SK-N-SH (cell line): ENCODE measurements around the gene NCKAP5. TPM values are rescaled to one million over a fixed set of nuclear protein-coding genes. Genes with fewer than 3 reads are reported as not detected.

Experiments
- CTCF ChIA-PET: fragments of 300-600, 350-600 bp; formaldehyde crosslinking; extraction: SDS; loops from one replicate; lab custom pipeline; 2021; lab: Yijun Ruan, JAX
- POLR2A ChIA-PET: fragments of 350-600 bp; sonication (Branson Sonifier 250); formaldehyde crosslinking; extraction: SDS; loops from one replicate; lab custom pipeline; 2020; ENCODE audit warnings: antibody characterized with exemption, inconsistent platforms; lab: Yijun Ruan, JAX
- DNase-seq: peaks from one replicate; pipeline ENCODE4 v3.0.0; 2012
- H2AFZ ChIP-seq: fragments of 200-600 bp; sonication (generic); 2 replicates; pipeline ENCODE4 v1.8.1; 2016; ENCODE audit warnings: antibody characterized with exemption, mild to moderate bottlenecking, low read depth
- H3F3A ChIP-seq: fragments of 200-600 bp; sonication (generic); replicated peaks from 2 replicates; pipeline ENCODE3; 2016; ENCODE audit warnings: antibody characterized with exemption, mild to moderate bottlenecking; ENCODE audit not compliant: insufficient read depth
- H3K27ac ChIP-seq, 2 experiments: fragments of 200-500 bp in 1 of 2; fragments of 200-600 bp in 1 of 2; sonication (Bioruptor generic) in 1 of 2; sonication (generic), shearing (Covaris generic) in 1 of 2; 2 replicates each; pipeline versions ENCODE4 v1.5.1 to v1.6.1; 2014 to 2016; ENCODE audit warnings: low read depth in 2 of 2, inconsistent platforms in 1 of 2, low read length in 1 of 2, mild to moderate bottlenecking in 1 of 2, mixed read lengths in 1 of 2
- H3K27me3 ChIP-seq: fragments of 200-600 bp; sonication (generic), shearing (Covaris generic); 2 replicates; pipeline ENCODE4 v1.6.1; 2016; ENCODE audit warnings: mixed run types; ENCODE audit not compliant: insufficient read depth
- H3K36me3 ChIP-seq, 2 experiments: fragments of 200-500 bp in 1 of 2; fragments of 200-600 bp in 1 of 2; sonication (Bioruptor generic) in 1 of 2; sonication (generic) in 1 of 2; replicated peaks in 1 of 2; 2 replicates each; pipeline versions ENCODE3 to v1.5.1; 2014 to 2016; ENCODE audit warnings: low read length in 1 of 2, mild to moderate bottlenecking in 1 of 2; ENCODE audit not compliant: insufficient read depth in 2 of 2, control insufficient read depth in 1 of 2
- H3K4me1 ChIP-seq, 2 experiments: fragments of 200-500 bp in 1 of 2; fragments of 200-600 bp in 1 of 2; sonication (Bioruptor generic) in 1 of 2; sonication (generic), shearing (Covaris generic) in 1 of 2; 2 replicates each; pipeline versions ENCODE4 v1.5.1 to v1.6.1; 2014 to 2016; ENCODE audit warnings: low read depth in 1 of 2, low read length in 1 of 2, mixed run types in 1 of 2; ENCODE audit not compliant: insufficient read depth in 2 of 2, control insufficient read depth in 1 of 2
- H3K4me2 ChIP-seq: fragments of 200-600 bp; sonication (generic), shearing (Covaris generic); 2 replicates; pipeline ENCODE4 v1.6.1; 2017; ENCODE audit warnings: mixed run types
- H3K4me3 ChIP-seq, 2 experiments: fragments of 200-500 bp in 1 of 2; fragments of 200-600 bp in 1 of 2; sonication (Bioruptor generic) in 1 of 2; sonication (generic), shearing (Covaris generic) in 1 of 2; 2 replicates each; pipeline versions ENCODE4 v1.5.1 to v1.8.1; 2014 to 2016; ENCODE audit warnings: low read depth in 2 of 2, inconsistent platforms in 1 of 2, low read length in 1 of 2, mild to moderate bottlenecking in 1 of 2, mixed read lengths in 1 of 2, moderate library complexity in 1 of 2
- H3K79me2 ChIP-seq: fragments of 200-600 bp; sonication (generic); 2 replicates; pipeline ENCODE4 v1.8.1; 2017; ENCODE audit warnings: mild to moderate bottlenecking; ENCODE audit not compliant: insufficient read depth
- H3K9ac ChIP-seq: fragments of 200-600 bp; sonication (generic); 2 replicates; pipeline ENCODE4 v1.6.1; 2017; ENCODE audit warnings: mixed run types
- H3K9me2 ChIP-seq: fragments of 200-600 bp; sonication (generic); 2 replicates; pipeline ENCODE4 v1.6.1; 2017; ENCODE audit warnings: mixed run types
- H3K9me3 ChIP-seq: fragments of 200-600 bp; sonication (generic); 2 replicates; pipeline ENCODE4 v1.6.1; 2017; ENCODE audit warnings: mixed run types, mild to moderate bottlenecking, moderate library complexity
- H4K20me1 ChIP-seq: fragments of 200-600 bp; sonication (generic); 2 replicates; pipeline ENCODE4 v1.6.1; 2017; ENCODE audit warnings: mild to moderate bottlenecking, mixed run types; ENCODE audit not compliant: insufficient read depth
- CHD2 ChIP-seq: fragments of 150-350 bp; IDR thresholded peaks from 2 replicates; pipeline ENCODE4 v1.6.1; 2018; ENCODE audit warnings: low read length; ENCODE audit not compliant: partially characterized antibody
- EP300 ChIP-seq, 2 experiments: IDR thresholded peaks; 2 replicates each; pipeline versions ENCODE4 v1.4.0 to v1.6.1; 2012; ENCODE audit warnings: borderline replicate concordance in 1 of 2, low read depth in 1 of 2, low read length in 1 of 2
- EZH2phosphoT487 ChIP-seq: fragments of 200-600 bp; sonication (generic); IDR thresholded peaks from 2 replicates; pipeline ENCODE4 v1.6.1; 2017; ENCODE audit warnings: low read depth, mixed run types, mild to moderate bottlenecking, antibody characterized with exemption, moderate library complexity, borderline replicate concordance
- FOSL2 ChIP-seq: IDR thresholded peaks from 2 replicates; pipeline ENCODE4 v1.4.0; 2012; ENCODE audit warnings: low read depth, mild to moderate bottlenecking, moderate library complexity, borderline replicate concordance
- FOXJ3 ChIP-seq: sonication (generic); formaldehyde crosslinking; IDR thresholded peaks from 2 replicates; pipeline ENCODE4 v1.5.1; 2020; ENCODE audit warnings: mild to moderate bottlenecking, missing genetic modification reagents
- FOXM1 ChIP-seq: IDR thresholded peaks from 2 replicates; pipeline ENCODE4 v1.4.0; 2012; ENCODE audit warnings: low read depth, mild to moderate bottlenecking
- GABPA ChIP-seq: IDR thresholded peaks from 2 replicates; pipeline ENCODE4 v1.4.0; 2012; ENCODE audit warnings: low read depth, mild to moderate bottlenecking
- GATA2 ChIP-seq: sonication (generic); formaldehyde crosslinking; IDR thresholded peaks from 2 replicates; pipeline ENCODE4 v1.5.0; 2020; ENCODE audit warnings: mild to moderate bottlenecking, missing genetic modification reagents
- JUND ChIP-seq: IDR thresholded peaks from 2 replicates; pipeline ENCODE4 v1.4.0; 2012
- MAX ChIP-seq: IDR thresholded peaks from 2 replicates; pipeline ENCODE4 v1.4.0; 2012; ENCODE audit warnings: low read depth
- MEF2A ChIP-seq: IDR thresholded peaks from 2 replicates; pipeline ENCODE4 v1.4.0; 2012; ENCODE audit warnings: low read depth, borderline replicate concordance
- MXI1 ChIP-seq: IDR thresholded peaks from 2 replicates; pipeline ENCODE4 v1.6.1; 2012; ENCODE audit warnings: mild to moderate bottlenecking, low read depth, low read length, improper control_type of control experiment
- NFIC ChIP-seq: IDR thresholded peaks from 2 replicates; pipeline ENCODE4 v1.4.0; 2012; ENCODE audit warnings: borderline replicate concordance
- PBX3 ChIP-seq: IDR thresholded peaks from 2 replicates; pipeline ENCODE4; 2012
- POLR2AphosphoS5 ChIP-seq: IDR thresholded peaks from 2 replicates; pipeline ENCODE4 v1.6.1; 2012; ENCODE audit warnings: low read depth, low read length
- RCOR1 ChIP-seq: fragments of 150-350 bp; IDR thresholded peaks from 2 replicates; pipeline ENCODE4 v1.6.1; 2017; ENCODE audit warnings: antibody characterized with exemption, low read length
- REST ChIP-seq: IDR thresholded peaks from 2 replicates; pipeline ENCODE4 v1.6.1; 2012; ENCODE audit warnings: mild to moderate bottlenecking, low read depth, low read length, moderate library complexity
- RFX5 ChIP-seq: IDR thresholded peaks from 2 replicates; pipeline ENCODE4 v1.6.1; 2012; ENCODE audit warnings: mild to moderate bottlenecking, improper control_type of control experiment, low read length
- SIN3A ChIP-seq: IDR thresholded peaks from 2 replicates; pipeline ENCODE4 v1.6.1; 2012; ENCODE audit warnings: low read depth, mild to moderate bottlenecking, low read length, moderate library complexity, borderline replicate concordance
- SMC3 ChIP-seq: IDR thresholded peaks from 2 replicates; pipeline ENCODE4 v1.6.1; 2012; ENCODE audit warnings: low read depth, low read length, improper control_type of control experiment
- TAF1 ChIP-seq: IDR thresholded peaks from 2 replicates; pipeline ENCODE4 v1.6.1; 2012; ENCODE audit warnings: low read depth, mild to moderate bottlenecking, low read length, moderate library complexity, borderline replicate concordance
- TCF12 ChIP-seq: IDR thresholded peaks from 2 replicates; pipeline ENCODE4 v1.4.0; 2012
- TEAD4 ChIP-seq: IDR thresholded peaks from 2 replicates; pipeline ENCODE4 v1.4.0; 2012; ENCODE audit warnings: mild to moderate bottlenecking, borderline replicate concordance; ENCODE audit not compliant: insufficient read depth
- USF2 ChIP-seq: fragments of 150-350 bp; IDR thresholded peaks from 2 replicates; pipeline ENCODE4 v1.6.1; 2017; ENCODE audit warnings: antibody characterized with exemption, low read length, low read depth, borderline replicate concordance
- YY1 ChIP-seq: IDR thresholded peaks from 2 replicates; pipeline ENCODE4 v1.4.0; 2012; ENCODE audit warnings: low read depth, mild to moderate bottlenecking
- ZBTB33 ChIP-seq: IDR thresholded peaks from 2 replicates; pipeline ENCODE4 v1.4.0; 2012; ENCODE audit warnings: low read depth, borderline replicate concordance
- WGBS: methylation state at CpG from one replicate; pipeline ENCODE4 v1.1.6; 2017; ENCODE audit warnings: low lambda C conversion rate; 5-methylcytosine and 5-hydroxymethylcytosine counted together
- polyA plus RNA-seq, 3 experiments: library from polyadenylated mRNA; depleted of rRNA; stranded (reverse); fragments of >200 nt; gene quantifications; 2 replicates each; pipeline ENCODE4 v1.2.3, GENCODE V29; 2012

NCKAP5 gene
- polyA plus RNA-seq, 1 of the 3 experiments (the other 2 are of a cell fraction), result 0.02 TPM

- H3K9me2 ChIP-seq, result no peaks in the 10 kb centered on the region
- no peaks in the 10 kb centered on the region for H3K79me2 ChIP-seq
- CTCF ChIA-PET, result interaction anchor here (1.3 to 1.6 kb wide), 2 partner anchors 40 to 499 kb away, joined by 3 to 7 read pairs; no protein-coding TSS in a partner anchor
- H3K9me3 ChIP-seq, result no peaks in the 10 kb centered on the region
- no peaks in the 10 kb centered on the region for H4K20me1 ChIP-seq
- H3K4me3 ChIP-seq, result peak overlapping the region; percentile 49 to 76
- peak overlapping the region; percentile 95 for H3K4me2 ChIP-seq
- H3K27ac ChIP-seq, result peak overlapping the region in 1 of 2 experiments; percentile 74; a peak in 2 of 4 replicates
- peaks cover 0 to 3% of the 10 kb centered on the region in 2 experiments for H3K36me3 ChIP-seq
- POLR2A ChIA-PET, result no interaction called here
- peaks cover 12% of the 10 kb centered on the region for H3F3A ChIP-seq
- peaks cover 8 to 29% of the 10 kb centered on the region in 2 experiments; a peak in 2 of 4 replicates for H3K4me1 ChIP-seq
- no peaks in the 10 kb centered on the region for H3K27me3 ChIP-seq
- peak; percentile 27 for DNase-seq
- peak overlapping the region; percentile 55; the same call in 1 of the 2 replicates for H3K9ac ChIP-seq
- 6% methylated on average over 18 of the region's 23 CpGs for WGBS
- peak overlapping the region; percentile 75; the same call in 1 of the 2 replicates for H2AFZ ChIP-seq
- TF ChIP-seq RFX5 (no peak), GABPA (no peak), USF2 (no peak), SIN3A (no peak), FOXM1 (0 out of 2 replicates have a peak, but pooled peaks have one; percentile 12), TCF12 (peak; percentile 67), TEAD4 (peak; percentile 44; the same call in 1 of the 2 replicates), JUND (peak; percentile 86), FOSL2 (peak; percentile 76; the same call in 1 of the 2 replicates), REST (no peak), GATA2 (CRISPR knock-in tag) (no peak), POLR2AphosphoS5 (no peak), PBX3 (peak; percentile 69), RCOR1 (no peak), NFIC (peak; percentile 53; the same call in 1 of the 2 replicates), EP300 (IDR thresholded peaks at IDR 0.05; ENCODE audit: borderline replicate concordance in 1 of 2, low read depth in 1 of 2, low read length in 1 of 2) (peak in 1 of 2 experiments; percentile 71; a peak in 2 of 4 replicates), SMC3 (no peak), MEF2A (peak; percentile 55; the same call in 1 of the 2 replicates), FOXJ3 (no peak), TAF1 (no peak), ZBTB33 (no peak), MAX (peak; percentile 18; the same call in 1 of the 2 replicates), MXI1 (no peak), EZH2phosphoT487 (no peak), CHD2 (no peak), YY1 (no peak)
Measured at GRCh38 chr2:132671151-132671835, 897.0 kb downstream of the NCKAP5 start.
